HG03135 (cell line): Measurements from ENCODE around the gene CYP2W1.

ENCODE experiments used
- ATAC-seq: cut with Tn5 transposase; IDR thresholded peaks from one replicate; pipeline ENCODE4 v1.9.1; 2021; ENCODE audit warnings: mild to moderate bottlenecking, moderate library complexity; ENCODE audit not compliant: unreplicated experiment

The CYP2W1 gene

GRCh38 chr7:978416-979091 lies 4.4 kb upstream of the CYP2W1 start:
- ATAC-seq = no peak

- no peak for ATAC-seq
These were observed 3.8 kb upstream of the CYP2W1 start for GRCh38 chr7:979151-979550.

- no peak for ATAC-seq
These were observed 3.0 kb upstream of the CYP2W1 start for GRCh38 chr7:979886-980571.

- no peak for ATAC-seq
These were observed 1.0 kb upstream of the CYP2W1 start for GRCh38 chr7:981793-982510.

GRCh38 chr7:982511-983003 lies 424 bp upstream of the CYP2W1 start:
- ATAC-seq = no peak

GRCh38 chr7:983616-984071 lies 663 bp downstream of the CYP2W1 start:
- ATAC-seq = no peak

GRCh38 chr7:984361-985126 lies 1.6 kb downstream of the CYP2W1 start:
- no peak for ATAC-seq

GRCh38 chr7:985127-985416 lies 2.1 kb downstream of the CYP2W1 start:
- no peak for ATAC-seq

GRCh38 chr7:985915-986741 lies 3.1 kb downstream of the CYP2W1 start:
- no peak for ATAC-seq

- no peak for ATAC-seq
These were observed 4.1 kb downstream of the CYP2W1 start for GRCh38 chr7:986766-987751.

- ATAC-seq = no peak
These were observed 4.9 kb downstream of the CYP2W1 start for GRCh38 chr7:987909-988308.

- ATAC-seq = no peak
These were observed 5.5 kb downstream of the CYP2W1 start for GRCh38 chr7:988426-988911.

- ATAC-seq = no peak
These were observed 6.1 kb downstream of the CYP2W1 start for GRCh38 chr7:988963-989529.

- no peak for ATAC-seq
These were observed 7.5 kb downstream of the CYP2W1 start for GRCh38 chr7:990352-990932.

GRCh38 chr7:990933-991728 lies 8.2 kb downstream of the CYP2W1 start:
- ATAC-seq = no peak

GRCh38 chr7:991729-992656 lies 9.0 kb downstream of the CYP2W1 start:
- ATAC-seq = no peak
